Panc1 (cell line): ENCODE results near the gene PALM2AKAP2. TPM values are rescaled to one million over a fixed set of nuclear protein-coding genes. Genes with fewer than 3 reads are reported as not detected.
A peak's percentile ranks its signal among the peaks of the same experiment; 100 is the strongest.
"Not testable (repeated sequence)": the region's sequence is repeated elsewhere in the genome, so short reads cannot be mapped to it uniquely, and the experiment has no call there.

Experiments used
- ATAC-seq: fragments of 200-7000 bp; cut with Tn5 transposase; 2 replicates; pipeline ENCODE4 v1.9.1; 2020; ENCODE audit warnings: mild to moderate bottlenecking, moderate library complexity
- BruUV-seq: library from RNA; stranded (reverse); fragments of 400-500 nt; replicated peaks from 2 replicates; lab custom pipeline; 2021; lab: Mats Ljungman, UMichigan
- CTCF ChIA-PET: fragments of 300-600 bp; sonication (Branson Sonifier 250); formaldehyde crosslinking; loops from one replicate; lab custom pipeline; 2022; ENCODE audit warnings: antibody characterized with exemption; lab: Charles Lee
- POLR2A ChIA-PET: fragments of 300-600 bp; sonication (Branson Sonifier 250); formaldehyde crosslinking; loops from one replicate; lab custom pipeline; 2022; ENCODE audit warnings: antibody characterized with exemption; lab: Charles Lee
- DNase-seq: peaks from one replicate; pipeline ENCODE4 v3.0.0-alpha.2; 2010; ENCODE audit warnings: low read depth, low spot score
- H3K27ac ChIP-seq: 2 replicates; pipeline ENCODE4 v1.5.1; 2011; ENCODE audit warnings: mild to moderate bottlenecking, low read length, inconsistent platforms
- H3K27me3 ChIP-seq: fragments of 200-500 bp; sonication (Bioruptor generic); 2 replicates; pipeline ENCODE4 v1.6.0; 2014; ENCODE audit warnings: low read length, inconsistent platforms; ENCODE audit not compliant: control insufficient read depth, insufficient read depth
- H3K36me3 ChIP-seq: fragments of 200-500 bp; sonication (Bioruptor generic); 2 replicates; pipeline ENCODE4 v1.5.1; 2014; ENCODE audit warnings: inconsistent platforms, mild to moderate bottlenecking, low read length, moderate library complexity; ENCODE audit not compliant: control insufficient read depth, insufficient read depth
- H3K4me1 ChIP-seq: 2 replicates; pipeline ENCODE4 v1.5.1; 2011; ENCODE audit warnings: inconsistent platforms, mild to moderate bottlenecking, low read length, moderate library complexity; ENCODE audit not compliant: control insufficient read depth, insufficient read depth
- H3K4me3 ChIP-seq, 2 experiments: 2 replicates each; pipeline ENCODE4 v1.5.1; 2011 to 2012; ENCODE audit warnings: low read depth in 2 of 2, low read length in 2 of 2, mild to moderate bottlenecking in 2 of 2, inconsistent platforms in 1 of 2, moderate library complexity in 1 of 2
- H3K9me3 ChIP-seq: fragments of 200-500 bp; sonication (Bioruptor generic); 2 replicates; pipeline ENCODE4 v1.5.1; 2014; ENCODE audit warnings: low read depth, mild to moderate bottlenecking, inconsistent platforms, low read length, moderate library complexity; ENCODE audit not compliant: control insufficient read depth, insufficient read depth
- CTCF ChIP-seq: fragments of 450-650 bp; IDR thresholded peaks from 2 replicates; pipeline ENCODE4 v1.5.1; 2017; ENCODE audit warnings: mild to moderate bottlenecking
- POLR2AphosphoS5 ChIP-seq: IDR thresholded peaks from 2 replicates; pipeline ENCODE4 v1.6.1; 2012; ENCODE audit warnings: mild to moderate bottlenecking, low read depth, low read length, moderate library complexity
- SIN3A ChIP-seq: IDR thresholded peaks from 2 replicates; pipeline ENCODE4 v1.6.1; 2012; ENCODE audit warnings: low read depth, mild to moderate bottlenecking, low read length, moderate library complexity, borderline replicate concordance; ENCODE audit not compliant: insufficient read depth
- TCF7L2 ChIP-seq: IDR thresholded peaks from 2 replicates; pipeline ENCODE4 v1.6.1; 2011; ENCODE audit warnings: mild to moderate bottlenecking, low read depth, low read length, inconsistent platforms
- in situ Hi-C: cut with HindIII; loops from 2 replicates; pipeline ENCODE4 v1.10.0; 2016; ENCODE audit warnings: low sequenced_read_pairs, low pct_unique_long_range_greater_than_20kb
- intact Hi-C: fragments of 100-400 bp; cut with micrococcal nuclease; formaldehyde crosslinking; loops from one replicate; pipeline ENCODE4 v1.10.0; 2022; ENCODE audit not compliant: unreplicated experiment
- total RNA-seq: library from RNA; stranded (reverse); gene quantifications from one replicate; pipeline ENCODE4 v1.2.1, GENCODE V29; 2021; ENCODE audit not compliant: unreplicated experiment
- TF ChIP-seq, protein P1 (sequence below), 2 experiments: IDR thresholded peaks; 2 replicates each; pipeline ENCODE4 v1.6.1; 2011 to 2012; ENCODE audit warnings: low read depth in 2 of 2, control low read depth in 1 of 2, low read length in 1 of 2, mild to moderate bottlenecking in 1 of 2, moderate library complexity in 1 of 2; ENCODE audit not compliant: insufficient read depth in 1 of 2

PALM2AKAP2 gene
- total RNA-seq, 1 experiment from 2014 or later, result 0.44 TPM

DNA sequence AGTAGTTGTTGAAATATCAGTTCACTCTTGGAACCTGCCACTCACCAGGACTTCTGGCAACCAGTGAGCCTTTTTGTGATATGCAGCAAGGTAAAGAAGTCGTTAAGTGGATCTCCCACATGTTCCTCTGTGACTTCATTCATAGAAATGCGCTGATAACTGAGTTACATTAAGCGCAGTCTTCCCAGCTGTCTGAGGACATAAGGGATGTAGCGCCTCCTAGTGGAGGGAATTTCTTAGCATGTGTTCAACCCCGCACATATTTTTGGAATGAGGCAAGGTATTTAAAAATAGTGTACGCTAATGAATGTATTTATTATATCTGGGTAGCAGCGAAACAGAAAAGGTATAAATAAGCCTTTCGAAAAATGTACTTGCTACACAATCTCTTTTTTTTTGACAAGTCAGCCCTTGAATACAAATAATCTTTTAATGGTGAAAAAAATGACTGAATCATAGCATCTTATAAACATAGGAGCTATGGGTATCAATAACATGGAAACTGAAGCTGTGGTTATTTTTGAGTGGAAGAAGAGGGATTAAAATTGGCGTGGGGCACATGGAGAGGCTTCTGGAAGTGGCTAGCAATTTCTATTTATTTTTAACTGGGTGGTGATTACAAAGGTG lies 38.0 kb downstream of the PALM2AKAP2 start:
- Histone ChIP-seq H3K36me3 (no peaks in the 10 kb centered on the region), H3K27ac (no peak overlapping the region), H3K9me3 (no peaks in the 10 kb centered on the region), H3K27me3 (no peaks in the 10 kb centered on the region), H3K4me1 (no peaks in the 10 kb centered on the region), H3K4me3 (no peak overlapping the region)
- ChIA-PET POLR2A (no interaction called here), CTCF (no interaction called here)
- DNase-seq, result peak; percentile 69
- ATAC-seq, result no peak
- BruUV-seq, result no TSS peak
- TF ChIP-seq TCF7L2, result no peak
- peak; percentile 70 for TF ChIP-seq CTCF
- TF ChIP-seq SIN3A, result no peak
- in situ Hi-C loops, result no loop called here
- intact Hi-C loops, result loop anchor here (5.0 kb wide), 1 partner anchor 241 kb away; no protein-coding TSS in a partner anchor

DNA sequence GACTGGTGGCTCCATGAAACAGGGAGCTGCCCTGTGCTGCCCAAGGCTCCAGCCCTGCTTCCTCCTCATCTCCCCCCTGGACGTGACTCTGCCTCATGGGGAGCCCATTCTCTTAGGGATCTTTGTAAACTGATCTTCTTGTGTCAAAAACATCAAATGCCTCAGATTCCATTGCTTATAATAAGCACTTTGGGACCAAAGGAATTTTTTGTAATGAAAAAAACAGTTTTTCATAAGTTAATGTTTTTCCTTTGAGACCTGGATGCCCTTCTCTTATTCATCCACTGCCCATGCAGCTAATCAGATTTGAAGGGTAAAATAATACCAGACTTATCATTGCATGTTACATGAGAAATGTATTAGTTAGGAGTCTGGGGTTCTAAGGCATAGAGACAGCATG lies 41.7 kb downstream of the PALM2AKAP2 start:
- TF ChIP-seq POLR2AphosphoS5, result no peak
- TF ChIP-seq, protein P1, sequence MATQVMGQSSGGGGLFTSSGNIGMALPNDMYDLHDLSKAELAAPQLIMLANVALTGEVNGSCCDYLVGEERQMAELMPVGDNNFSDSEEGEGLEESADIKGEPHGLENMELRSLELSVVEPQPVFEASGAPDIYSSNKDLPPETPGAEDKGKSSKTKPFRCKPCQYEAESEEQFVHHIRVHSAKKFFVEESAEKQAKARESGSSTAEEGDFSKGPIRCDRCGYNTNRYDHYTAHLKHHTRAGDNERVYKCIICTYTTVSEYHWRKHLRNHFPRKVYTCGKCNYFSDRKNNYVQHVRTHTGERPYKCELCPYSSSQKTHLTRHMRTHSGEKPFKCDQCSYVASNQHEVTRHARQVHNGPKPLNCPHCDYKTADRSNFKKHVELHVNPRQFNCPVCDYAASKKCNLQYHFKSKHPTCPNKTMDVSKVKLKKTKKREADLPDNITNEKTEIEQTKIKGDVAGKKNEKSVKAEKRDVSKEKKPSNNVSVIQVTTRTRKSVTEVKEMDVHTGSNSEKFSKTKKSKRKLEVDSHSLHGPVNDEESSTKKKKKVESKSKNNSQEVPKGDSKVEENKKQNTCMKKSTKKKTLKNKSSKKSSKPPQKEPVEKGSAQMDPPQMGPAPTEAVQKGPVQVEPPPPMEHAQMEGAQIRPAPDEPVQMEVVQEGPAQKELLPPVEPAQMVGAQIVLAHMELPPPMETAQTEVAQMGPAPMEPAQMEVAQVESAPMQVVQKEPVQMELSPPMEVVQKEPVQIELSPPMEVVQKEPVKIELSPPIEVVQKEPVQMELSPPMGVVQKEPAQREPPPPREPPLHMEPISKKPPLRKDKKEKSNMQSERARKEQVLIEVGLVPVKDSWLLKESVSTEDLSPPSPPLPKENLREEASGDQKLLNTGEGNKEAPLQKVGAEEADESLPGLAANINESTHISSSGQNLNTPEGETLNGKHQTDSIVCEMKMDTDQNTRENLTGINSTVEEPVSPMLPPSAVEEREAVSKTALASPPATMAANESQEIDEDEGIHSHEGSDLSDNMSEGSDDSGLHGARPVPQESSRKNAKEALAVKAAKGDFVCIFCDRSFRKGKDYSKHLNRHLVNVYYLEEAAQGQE (IDR thresholded peaks at IDR 0.05; ENCODE audit: insufficient read depth in 1 of 2, low read depth in 2 of 2, low read length in 1 of 2), result no peak
- TF ChIP-seq SIN3A, result no peak
- no peak for TF ChIP-seq TCF7L2
- no peak for TF ChIP-seq CTCF
- no peak overlapping the region for H3K4me3 ChIP-seq
- POLR2A ChIA-PET, result no interaction called here
- in situ Hi-C loops (no loop called here), intact Hi-C loops (no loop called here)
- BruUV-seq, result no TSS peak
- H3K27ac ChIP-seq, result no peak overlapping the region
- H3K27me3 ChIP-seq, result no peaks in the 10 kb centered on the region
- no peaks in the 10 kb centered on the region for H3K36me3 ChIP-seq
- H3K4me1 ChIP-seq, result no peaks in the 10 kb centered on the region
- H3K9me3 ChIP-seq, result no peaks in the 10 kb centered on the region
- DNase-seq (no peak), ATAC-seq (no peak)
- CTCF ChIA-PET, result no interaction called here

- BruUV-seq, H3K36me3 ChIP-seq, H3K4me3 ChIP-seq, DNase-seq, H3K4me1 ChIP-seq, H3K9me3 ChIP-seq, ATAC-seq, H3K27me3 ChIP-seq, H3K27ac ChIP-seq, in situ Hi-C loops, CTCF ChIA-PET, POLR2A ChIA-PET, intact Hi-C loops: not testable (repeated sequence)
Measured at GRCh38 chr9:109825383-109825782, 45.4 kb downstream of the PALM2AKAP2 start.
